Measurements from ENCODE around the gene ENKD1. TPM values are rescaled to one million over a fixed set of nuclear protein-coding genes. Genes with fewer than 3 reads are reported as not detected.

ENKD1 gene
- total and polyA plus RNA-seq, 2 of the 13 experiments (the other 11 are each of a cell fraction or from before 2014, with no cell fraction given): 10.8 to 20.8 TPM

DNA sequence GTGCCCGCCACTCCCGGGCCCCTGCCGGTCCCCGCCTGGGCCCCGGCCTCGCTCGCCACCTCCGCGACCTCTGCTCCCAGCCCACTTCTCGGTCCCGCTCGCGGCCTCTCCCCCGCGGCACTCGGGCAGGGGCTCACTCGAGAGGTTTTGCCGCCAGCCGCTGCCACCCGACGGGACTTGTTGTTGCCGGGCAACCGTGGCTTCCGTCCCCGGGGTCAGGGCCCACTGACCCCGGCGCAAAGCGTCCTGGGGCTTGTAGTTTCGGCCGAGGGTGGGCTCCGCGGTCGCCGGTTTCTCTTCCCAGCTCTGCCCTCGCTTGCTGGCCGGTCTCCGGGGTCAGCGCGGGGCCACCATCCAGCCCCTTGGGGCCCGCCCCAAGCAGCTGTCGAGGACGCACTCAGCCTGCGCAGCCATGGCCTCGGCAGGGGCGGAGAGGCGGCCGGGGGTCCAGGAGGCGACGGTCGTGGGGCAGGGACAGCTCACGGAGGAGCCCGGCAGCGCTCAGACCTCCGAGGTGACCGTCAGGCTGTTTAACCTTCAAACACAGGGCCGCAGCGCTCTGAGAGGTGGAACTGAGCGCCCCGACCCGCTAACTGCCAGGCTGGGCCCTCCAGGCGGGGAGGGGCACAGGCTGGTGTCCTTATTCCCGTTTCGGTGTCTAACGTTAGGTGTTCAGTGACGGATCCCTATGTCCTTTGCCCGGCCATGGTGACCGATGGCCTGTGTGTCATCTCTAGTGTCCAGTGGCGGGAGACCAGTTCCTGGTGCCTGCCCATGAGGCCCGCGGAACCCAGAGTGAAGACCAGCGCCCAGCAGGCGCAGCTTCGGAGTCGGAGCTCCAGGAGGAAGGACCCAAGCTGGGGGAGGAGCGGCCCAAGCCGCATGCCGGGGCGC, at the start of gene ENKD1, which contains the start of gene C16orf86 (continued):
- 0 out of 2 replicates have a peak, but pooled peaks have one; percentile 25 for TF ChIP-seq ZNF256 (CRISPR knock-in tag; conservative IDR thresholded peaks at IDR 0.05)
- TF ChIP-seq ZFY (CRISPR knock-in tag; IDR thresholded peaks at IDR 0.05): peak; percentile 81
- TF ChIP-seq ZNF678 (CRISPR knock-in tag; IDR thresholded peaks at IDR 0.05): no peak; the same call in 1 of the 2 replicates
- TF ChIP-seq TMF1 (CRISPR knock-in tag; IDR thresholded peaks at IDR 0.05; ENCODE audit: low read depth): no peak
- TF ChIP-seq SIN3A (IDR thresholded peaks at IDR 0.05; ENCODE audit: borderline replicate concordance, low read depth, low read length): peak; percentile 98
- TF ChIP-seq JUN (CRISPR knock-in tag; IDR thresholded peaks at IDR 0.05): no peak
- TF ChIP-seq TSC22D2 (CRISPR knock-in tag; IDR thresholded peaks at IDR 0.05; ENCODE audit: borderline replicate concordance): 0 out of 2 replicates have a peak, but pooled peaks have one; percentile 25
- TF ChIP-seq ZNF230 (CRISPR knock-in tag; IDR thresholded peaks at IDR 0.05): peak; percentile 14; the same call in 1 of the 2 replicates
- TF ChIP-seq SATB2 (CRISPR knock-in tag; IDR thresholded peaks at IDR 0.05): peak; percentile 75
- peak; percentile 70 for TF ChIP-seq SP2 (CRISPR knock-in tag; IDR thresholded peaks at IDR 0.05)
- 0 out of 2 replicates have a peak, but pooled peaks have one; percentile 31 for TF ChIP-seq FOSL1 (CRISPR knock-in tag; IDR thresholded peaks at IDR 0.05; ENCODE audit: borderline replicate concordance)
- peak; percentile 98 for TF ChIP-seq ZNF777 (CRISPR knock-in tag; IDR thresholded peaks at IDR 0.05)
- TF ChIP-seq ZNF747 (CRISPR knock-in tag; IDR thresholded peaks at IDR 0.05; ENCODE audit: borderline replicate concordance): peak; percentile 36
- peak; percentile 47; the same call in 1 of the 2 replicates for TF ChIP-seq NR2F2 (IDR thresholded peaks at IDR 0.05; ENCODE audit: borderline replicate concordance, low read depth)
- TF ChIP-seq, protein P1, sequence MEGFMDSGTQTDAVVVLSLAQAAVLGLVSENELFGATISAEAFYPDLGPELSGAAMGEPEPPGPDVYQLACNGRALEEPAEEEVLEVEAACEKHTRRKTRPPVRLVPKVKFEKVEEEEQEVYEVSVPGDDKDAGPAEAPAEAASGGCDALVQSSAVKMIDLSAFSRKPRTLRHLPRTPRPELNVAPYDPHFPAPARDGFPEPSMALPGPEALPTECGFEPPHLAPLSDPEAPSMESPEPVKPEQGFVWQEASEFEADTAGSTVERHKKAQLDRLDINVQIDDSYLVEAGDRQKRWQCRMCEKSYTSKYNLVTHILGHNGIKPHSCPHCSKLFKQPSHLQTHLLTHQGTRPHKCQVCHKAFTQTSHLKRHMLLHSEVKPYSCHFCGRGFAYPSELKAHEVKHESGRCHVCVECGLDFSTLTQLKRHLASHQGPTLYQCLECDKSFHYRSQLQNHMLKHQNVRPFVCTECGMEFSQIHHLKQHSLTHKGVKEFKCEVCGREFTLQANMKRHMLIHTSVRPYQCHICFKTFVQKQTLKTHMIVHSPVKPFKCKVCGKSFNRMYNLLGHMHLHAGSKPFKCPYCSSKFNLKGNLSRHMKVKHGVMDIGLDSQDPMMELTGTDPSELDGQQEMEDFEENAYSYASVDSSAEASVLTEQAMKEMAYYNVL (CRISPR knock-in tag; IDR thresholded peaks at IDR 0.05; ENCODE audit: borderline replicate concordance): 0 out of 2 replicates have a peak, but pooled peaks have one; percentile 2
- TF ChIP-seq, protein P2, sequence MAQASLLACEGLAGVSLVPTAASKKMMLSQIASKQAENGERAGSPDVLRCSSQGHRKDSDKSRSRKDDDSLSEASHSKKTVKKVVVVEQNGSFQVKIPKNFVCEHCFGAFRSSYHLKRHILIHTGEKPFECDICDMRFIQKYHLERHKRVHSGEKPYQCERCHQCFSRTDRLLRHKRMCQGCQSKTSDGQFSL (CRISPR knock-in tag; IDR thresholded peaks at IDR 0.05): no peak
- peak; percentile 72; the same call in 1 of the 2 replicates for TF ChIP-seq MEIS2 (CRISPR knock-in tag; IDR thresholded peaks at IDR 0.05)
- TF ChIP-seq TRIM24 (CRISPR knock-in tag; IDR thresholded peaks at IDR 0.05): no peak
- TF ChIP-seq, protein P3, sequence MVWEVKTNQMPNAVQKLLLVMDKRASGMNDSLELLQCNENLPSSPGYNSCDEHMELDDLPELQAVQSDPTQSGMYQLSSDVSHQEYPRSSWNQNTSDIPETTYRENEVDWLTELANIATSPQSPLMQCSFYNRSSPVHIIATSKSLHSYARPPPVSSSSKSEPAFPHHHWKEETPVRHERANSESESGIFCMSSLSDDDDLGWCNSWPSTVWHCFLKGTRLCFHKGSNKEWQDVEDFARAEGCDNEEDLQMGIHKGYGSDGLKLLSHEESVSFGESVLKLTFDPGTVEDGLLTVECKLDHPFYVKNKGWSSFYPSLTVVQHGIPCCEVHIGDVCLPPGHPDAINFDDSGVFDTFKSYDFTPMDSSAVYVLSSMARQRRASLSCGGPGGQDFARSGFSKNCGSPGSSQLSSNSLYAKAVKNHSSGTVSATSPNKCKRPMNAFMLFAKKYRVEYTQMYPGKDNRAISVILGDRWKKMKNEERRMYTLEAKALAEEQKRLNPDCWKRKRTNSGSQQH (CRISPR knock-in tag; IDR thresholded peaks at IDR 0.05; ENCODE audit: low read depth): peak; percentile 22; the same call in 1 of the 2 replicates
- TF ChIP-seq IKZF4 (CRISPR knock-in tag; IDR thresholded peaks at IDR 0.05; ENCODE audit: borderline replicate concordance, low read depth, not compliant biosample characterization): peak; percentile 76
- TF ChIP-seq SRY (CRISPR knock-in tag; IDR thresholded peaks at IDR 0.05): peak; percentile 91; the same call in 1 of the 2 replicates
- TF ChIP-seq, protein P4, sequence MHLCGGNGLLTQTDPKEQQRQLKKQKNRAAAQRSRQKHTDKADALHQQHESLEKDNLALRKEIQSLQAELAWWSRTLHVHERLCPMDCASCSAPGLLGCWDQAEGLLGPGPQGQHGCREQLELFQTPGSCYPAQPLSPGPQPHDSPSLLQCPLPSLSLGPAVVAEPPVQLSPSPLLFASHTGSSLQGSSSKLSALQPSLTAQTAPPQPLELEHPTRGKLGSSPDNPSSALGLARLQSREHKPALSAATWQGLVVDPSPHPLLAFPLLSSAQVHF (CRISPR knock-in tag; IDR thresholded peaks at IDR 0.05): no peak
- TF ChIP-seq, protein P5, sequence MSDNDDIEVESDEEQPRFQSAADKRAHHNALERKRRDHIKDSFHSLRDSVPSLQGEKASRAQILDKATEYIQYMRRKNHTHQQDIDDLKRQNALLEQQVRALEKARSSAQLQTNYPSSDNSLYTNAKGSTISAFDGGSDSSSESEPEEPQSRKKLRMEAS (IDR thresholded peaks at IDR 0.05): peak; percentile 41
- TF ChIP-seq, protein P6, sequence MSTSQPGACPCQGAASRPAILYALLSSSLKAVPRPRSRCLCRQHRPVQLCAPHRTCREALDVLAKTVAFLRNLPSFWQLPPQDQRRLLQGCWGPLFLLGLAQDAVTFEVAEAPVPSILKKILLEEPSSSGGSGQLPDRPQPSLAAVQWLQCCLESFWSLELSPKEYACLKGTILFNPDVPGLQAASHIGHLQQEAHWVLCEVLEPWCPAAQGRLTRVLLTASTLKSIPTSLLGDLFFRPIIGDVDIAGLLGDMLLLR (CRISPR knock-in tag; IDR thresholded peaks at IDR 0.05): 0 out of 2 replicates have a peak, but pooled peaks have one; percentile 9

Measured in HepG2 (cell line).